ENCODE data around the gene USP5. TPM values are rescaled to one million over a fixed set of nuclear protein-coding genes. Genes with fewer than 3 reads are reported as not detected.

The USP5 gene
- total RNA-seq, 1 donor from 2014 or later = 60.5 TPM

- TF ChIP-seq CTCF (conservative IDR thresholded peaks at IDR 0.05; ENCODE audit: low read depth, low read length) = peak; percentile 20
- peak overlapping the region; percentile 75 for H3K4me3 ChIP-seq (ENCODE audit: low read depth, low read length)
- no peak for DNase-seq (ENCODE audit: low read depth)
Measured at GRCh38 chr12:6829536-6830220, 22.3 kb upstream of the USP5 start.

DNA sequence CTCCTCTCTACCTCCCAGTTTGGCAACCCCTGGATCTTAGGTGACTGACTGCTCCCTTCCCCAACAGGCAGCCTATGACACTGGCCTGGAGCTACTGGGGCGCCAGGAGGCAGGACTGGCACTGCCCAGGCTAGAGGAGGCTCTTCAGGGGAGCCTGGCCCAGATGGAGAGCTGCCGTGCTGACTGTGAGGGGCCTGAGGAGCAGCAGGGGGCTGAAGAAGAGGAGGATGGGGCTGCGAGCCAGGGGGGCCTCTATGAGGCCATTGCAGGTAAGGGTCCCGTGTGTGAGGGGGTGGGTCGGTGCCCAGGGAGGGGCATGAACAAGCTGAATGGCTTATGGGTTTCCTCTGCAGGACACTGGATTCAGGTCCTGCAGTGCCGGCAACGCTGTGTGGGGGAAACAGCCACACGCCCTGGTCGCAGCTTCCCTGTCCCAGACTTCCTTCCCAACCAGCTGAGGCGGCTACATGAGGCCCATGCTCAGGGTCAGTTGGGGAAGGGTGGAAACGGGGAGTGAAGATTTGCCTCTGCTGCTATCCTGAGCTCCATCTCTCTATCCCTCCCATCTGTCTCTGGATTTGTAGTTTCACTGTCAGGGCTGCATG, 21.6 kb upstream of the USP5 start:
- no peak for DNase-seq (ENCODE audit: low read depth)
- TF ChIP-seq CTCF (conservative IDR thresholded peaks at IDR 0.05; ENCODE audit: low read depth, low read length) = no peak
- H3K4me3 ChIP-seq (ENCODE audit: low read depth, low read length) = no peak overlapping the region

DNA sequence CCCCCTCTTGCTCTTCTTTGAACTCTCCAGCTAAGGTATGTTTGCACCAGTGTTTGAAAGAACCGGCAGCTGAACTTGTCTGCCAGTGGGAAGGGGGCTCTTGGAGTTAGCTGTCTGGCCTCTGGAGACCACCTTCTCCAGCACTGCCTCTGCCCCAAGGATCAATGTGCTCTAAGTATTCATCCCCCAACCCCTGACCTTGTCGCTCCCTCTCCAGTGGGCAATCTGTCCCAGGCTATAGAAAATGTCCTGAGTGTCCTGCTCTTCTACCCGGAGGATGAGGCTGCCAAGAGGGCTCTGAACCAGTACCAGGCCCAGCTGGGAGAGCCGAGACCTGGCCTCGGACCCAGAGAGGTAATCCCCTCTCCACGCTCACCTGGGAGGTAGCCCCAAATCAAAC, 21.0 kb upstream of the USP5 start:
- no peak overlapping the region for H3K4me3 ChIP-seq (ENCODE audit: low read depth, low read length)
- no peak for TF ChIP-seq CTCF (conservative IDR thresholded peaks at IDR 0.05; ENCODE audit: low read depth, low read length)
- no peak for DNase-seq (ENCODE audit: low read depth)

- TF ChIP-seq CTCF (conservative IDR thresholded peaks at IDR 0.05; ENCODE audit: low read depth, low read length) = no peak
- H3K4me3 ChIP-seq (ENCODE audit: low read depth, low read length) = no peak overlapping the region
- DNase-seq (ENCODE audit: low read depth) = no peak
Measured at GRCh38 chr12:6831450-6831995, 20.4 kb upstream of the USP5 start.

DNA sequence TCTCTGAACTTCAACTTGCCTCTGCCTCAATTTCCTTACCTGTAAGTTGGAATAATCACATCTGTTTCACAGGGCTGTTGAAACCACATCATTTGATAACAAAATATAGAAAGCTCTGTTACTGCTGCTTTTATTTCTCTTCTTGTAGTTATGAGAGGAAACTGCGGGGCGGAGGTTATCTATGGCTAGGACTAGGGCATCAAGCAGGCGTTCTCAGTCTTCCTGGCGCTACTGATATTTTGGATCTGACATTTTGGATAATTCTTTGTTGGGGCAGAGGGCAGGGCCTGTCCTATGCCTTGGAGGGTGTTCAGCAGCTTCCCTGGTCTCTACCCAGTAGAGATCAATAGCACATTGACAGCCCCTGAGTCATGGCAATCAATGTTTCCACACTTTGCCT, 19.8 kb upstream of the USP5 start:
- DNase-seq (ENCODE audit: low read depth) = no peak
- no peak overlapping the region for H3K4me3 ChIP-seq (ENCODE audit: low read depth, low read length)
- TF ChIP-seq CTCF (conservative IDR thresholded peaks at IDR 0.05; ENCODE audit: low read depth, low read length) = no peak

GRCh38 chr12:6833189-6833890, 18.6 kb upstream of the USP5 start:
- no peak overlapping the region for H3K4me3 ChIP-seq (ENCODE audit: low read depth, low read length)
- no peak for TF ChIP-seq CTCF (conservative IDR thresholded peaks at IDR 0.05; ENCODE audit: low read depth, low read length)
- no peak for DNase-seq (ENCODE audit: low read depth)

All from epithelial cell of proximal tubule (primary cell).